Karpas-422 (cell line): Measurements from ENCODE around the gene C19orf67. TPM values are rescaled to one million over a fixed set of nuclear protein-coding genes. Genes with fewer than 3 reads are reported as not detected.
A peak's percentile ranks its signal among the peaks of the same experiment; 100 is the strongest.

Source experiments
- DNase-seq: peaks from one replicate; pipeline ENCODE4 v3.0.0-alpha.2; 2015
- H2AFZ ChIP-seq: fragments of 200-600 bp; sonication (generic); 2 replicates; pipeline ENCODE4 v1.6.1; 2014; ENCODE audit warnings: antibody characterized with exemption, low read length, mixed read lengths
- H3K27ac ChIP-seq: fragments of 200-600 bp; sonication (generic); 2 replicates; pipeline ENCODE4 v1.5.1; 2014; ENCODE audit warnings: mild to moderate bottlenecking, low read length, moderate library complexity
- H3K27me3 ChIP-seq: fragments of 200-600 bp; sonication (generic); 2 replicates; pipeline ENCODE4 v1.6.1; 2014; ENCODE audit warnings: low read length, mixed read lengths
- H3K36me3 ChIP-seq: fragments of 200-600 bp; sonication (generic); 2 replicates; pipeline ENCODE4 v1.6.1; 2014; ENCODE audit warnings: low read length, mixed read lengths; ENCODE audit not compliant: insufficient read depth
- H3K4me1 ChIP-seq: fragments of 200-600 bp; sonication (generic); 2 replicates; pipeline ENCODE4 v1.6.1; 2014; ENCODE audit warnings: mild to moderate bottlenecking, low read length, mixed read lengths
- H3K4me2 ChIP-seq: fragments of 200-600 bp; sonication (generic); 2 replicates; pipeline ENCODE4 v1.6.1; 2014; ENCODE audit warnings: low read length, low read depth, mild to moderate bottlenecking; ENCODE audit not compliant: poor library complexity, severe bottlenecking
- H3K4me3 ChIP-seq: fragments of 200-600 bp; sonication (generic); 2 replicates; pipeline ENCODE4 v1.5.1; 2014; ENCODE audit warnings: mild to moderate bottlenecking, antibody characterized with exemption, low read length, mixed read lengths
- H3K79me2 ChIP-seq: fragments of 200-600 bp; sonication (generic); 2 replicates; pipeline ENCODE4 v1.6.1; 2014; ENCODE audit warnings: mild to moderate bottlenecking, low read length, mixed read lengths
- H3K9ac ChIP-seq: fragments of 200-600 bp; sonication (generic); 2 replicates; pipeline ENCODE4 v1.6.0; 2014; ENCODE audit warnings: low read length
- H3K9me2 ChIP-seq: fragments of 200-600 bp; sonication (generic), shearing (Covaris generic); replicated peaks from 2 replicates; pipeline ENCODE4 v1.6.0; 2014; ENCODE audit warnings: mild to moderate bottlenecking, low read length, moderate library complexity; ENCODE audit not compliant: insufficient read depth
- H3K9me3 ChIP-seq: fragments of 300-700, 200-600 bp; sonication (generic); 2 replicates; pipeline ENCODE4 v1.6.1; 2014; ENCODE audit warnings: low read length, mixed read lengths
- H4K20me1 ChIP-seq: fragments of 200-600 bp; sonication (generic); 2 replicates; pipeline ENCODE4 v1.6.1; 2014; ENCODE audit warnings: mild to moderate bottlenecking, antibody characterized with exemption, low read length, low read depth; ENCODE audit not compliant: insufficient read depth
- total RNA-seq: library from RNA; depleted of rRNA; stranded (reverse); fragments of >200 nt; shearing (Covaris generic); gene quantifications from 2 replicates; pipeline ENCODE4 v1.2.3, GENCODE V29; 2014; ENCODE audit warnings: low replicate concordance

C19orf67 gene
- total RNA-seq, 1 experiment from 2014 or later, result 0.37 TPM

DNA sequence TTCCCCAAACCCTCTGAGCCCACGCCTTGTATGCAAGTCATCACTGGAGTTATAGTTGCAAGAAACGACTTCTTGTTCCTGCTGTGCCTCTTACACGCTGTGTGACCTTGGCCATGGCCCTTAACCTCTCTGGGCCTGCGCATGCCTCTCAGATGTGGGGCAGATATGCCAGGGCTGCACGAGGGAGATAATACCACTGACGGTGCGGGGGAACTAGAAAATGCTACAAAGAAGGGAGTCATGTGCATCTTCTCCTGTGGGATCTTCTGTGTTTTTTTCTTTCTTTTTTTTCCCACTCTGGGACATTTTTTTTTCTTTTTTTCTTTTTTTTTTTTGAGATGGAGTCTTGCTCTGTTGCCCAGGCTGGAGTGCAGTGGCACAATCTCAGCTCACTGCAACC, 9.3 kb upstream of the C19orf67 start:
- Histone ChIP-seq H4K20me1 (no peaks in the 10 kb centered on the region), H3K4me1 (peaks cover 11% of the 10 kb centered on the region), H2AFZ (no peak overlapping the region), H3K36me3 (no peaks in the 10 kb centered on the region; the same call in 1 of the 2 replicates), H3K27me3 (no peaks in the 10 kb centered on the region), H3K27ac (no peak overlapping the region), H3K4me3 (no peak overlapping the region), H3K79me2 (no peaks in the 10 kb centered on the region), H3K4me2 (no peak overlapping the region), H3K9me3 (peaks cover 4% of the 10 kb centered on the region; the same call in 1 of the 2 replicates), H3K9me2 (no peaks in the 10 kb centered on the region), H3K9ac (no peak overlapping the region)
- DNase-seq, result no peak

DNA sequence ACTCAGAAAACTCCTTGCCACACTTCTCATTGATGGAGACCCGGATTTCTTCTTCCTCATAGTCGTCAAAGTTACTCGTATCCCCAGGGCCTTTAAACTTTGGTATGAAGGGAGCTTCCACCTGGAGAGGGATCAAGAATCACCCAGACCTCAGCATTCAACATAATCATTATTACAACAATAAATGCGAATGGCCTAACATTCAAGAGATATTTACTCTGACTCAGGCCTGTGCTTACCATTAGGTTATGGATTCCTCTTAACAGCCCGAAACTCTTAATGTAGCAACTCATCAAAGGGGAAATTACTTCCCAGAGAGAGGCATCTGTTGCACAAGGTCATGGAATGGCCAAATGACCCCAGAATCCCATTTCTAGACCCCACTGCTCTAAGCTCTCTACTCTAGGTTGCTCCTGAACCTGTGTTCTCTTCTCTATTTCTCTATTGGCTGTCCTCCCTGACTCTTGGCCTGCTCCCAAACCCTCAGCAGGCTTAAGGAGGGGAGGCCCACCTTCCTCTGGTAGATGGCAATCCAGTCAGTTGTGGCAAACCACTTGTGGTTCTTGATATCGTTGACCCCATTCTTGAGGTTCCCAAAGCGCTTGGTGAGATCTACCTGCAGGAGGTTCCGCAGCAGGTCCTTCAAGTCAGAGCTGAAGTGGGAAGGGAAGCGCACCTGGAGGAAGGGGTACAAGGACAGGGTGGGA, 7.7 kb upstream of the C19orf67 start:
- H2AFZ ChIP-seq, result no peak overlapping the region
- no peak overlapping the region for H3K4me2 ChIP-seq
- no peak overlapping the region for H3K4me3 ChIP-seq
- no peaks in the 10 kb centered on the region for H4K20me1 ChIP-seq
- no peaks in the 10 kb centered on the region for H3K27me3 ChIP-seq
- peaks cover 12% of the 10 kb centered on the region for H3K79me2 ChIP-seq
- H3K36me3 ChIP-seq, result peaks cover 5% of the 10 kb centered on the region
- H3K9ac ChIP-seq, result no peak overlapping the region
- peaks cover 4% of the 10 kb centered on the region; the same call in 1 of the 2 replicates for H3K9me3 ChIP-seq
- peak; percentile 40 for DNase-seq
- H3K4me1 ChIP-seq, result peaks cover 20% of the 10 kb centered on the region
- no peak overlapping the region for H3K27ac ChIP-seq
- H3K9me2 ChIP-seq, result no peaks in the 10 kb centered on the region

DNA sequence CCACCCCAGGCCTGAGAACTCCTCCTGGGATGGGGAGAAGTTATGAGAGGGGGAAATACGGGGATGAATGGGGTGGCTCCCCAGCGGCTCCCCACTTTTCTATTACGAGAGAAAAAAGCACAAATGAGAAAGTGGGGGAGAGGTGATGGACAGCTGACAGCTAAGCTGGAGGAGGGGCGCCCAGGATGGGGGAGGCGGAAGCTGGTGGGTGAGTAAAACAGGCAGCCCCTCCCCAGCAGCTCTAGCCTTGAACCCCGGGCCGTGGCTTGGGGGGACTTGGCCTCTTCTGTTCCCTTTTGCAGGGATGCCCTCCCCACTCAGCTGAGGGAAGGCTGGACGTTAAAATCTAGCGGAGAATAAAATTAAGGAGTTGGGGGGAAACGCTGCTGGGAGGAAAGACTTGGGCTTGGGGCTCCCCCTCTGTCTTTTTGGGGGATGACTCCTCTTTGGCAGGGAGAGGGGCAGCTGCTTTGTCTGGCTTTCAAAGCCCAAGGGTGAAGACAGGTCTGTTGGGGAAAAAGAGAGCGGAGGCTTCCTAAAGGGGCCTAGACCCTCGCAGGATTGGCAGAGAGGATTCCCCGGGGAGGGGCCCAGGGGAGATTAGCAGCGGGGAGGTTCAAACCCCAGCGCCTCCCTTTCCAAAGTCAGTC, 6.4 kb upstream of the C19orf67 start:
- Histone ChIP-seq H3K27ac (peak overlapping the region; percentile 80), H4K20me1 (no peaks in the 10 kb centered on the region), H3K79me2 (peaks cover 14% of the 10 kb centered on the region), H3K27me3 (no peaks in the 10 kb centered on the region), H3K4me3 (peak overlapping the region; percentile 98), H2AFZ (peak overlapping the region; percentile 81; the same call in 1 of the 2 replicates), H3K9me3 (peaks cover 4% of the 10 kb centered on the region; the same call in 1 of the 2 replicates), H3K36me3 (peaks cover 7% of the 10 kb centered on the region), H3K4me1 (peaks cover 20% of the 10 kb centered on the region), H3K9me2 (no peaks in the 10 kb centered on the region), H3K9ac (peak overlapping the region; percentile 94), H3K4me2 (peak overlapping the region; percentile 100)
- DNase-seq, result peak; percentile 73

DNA sequence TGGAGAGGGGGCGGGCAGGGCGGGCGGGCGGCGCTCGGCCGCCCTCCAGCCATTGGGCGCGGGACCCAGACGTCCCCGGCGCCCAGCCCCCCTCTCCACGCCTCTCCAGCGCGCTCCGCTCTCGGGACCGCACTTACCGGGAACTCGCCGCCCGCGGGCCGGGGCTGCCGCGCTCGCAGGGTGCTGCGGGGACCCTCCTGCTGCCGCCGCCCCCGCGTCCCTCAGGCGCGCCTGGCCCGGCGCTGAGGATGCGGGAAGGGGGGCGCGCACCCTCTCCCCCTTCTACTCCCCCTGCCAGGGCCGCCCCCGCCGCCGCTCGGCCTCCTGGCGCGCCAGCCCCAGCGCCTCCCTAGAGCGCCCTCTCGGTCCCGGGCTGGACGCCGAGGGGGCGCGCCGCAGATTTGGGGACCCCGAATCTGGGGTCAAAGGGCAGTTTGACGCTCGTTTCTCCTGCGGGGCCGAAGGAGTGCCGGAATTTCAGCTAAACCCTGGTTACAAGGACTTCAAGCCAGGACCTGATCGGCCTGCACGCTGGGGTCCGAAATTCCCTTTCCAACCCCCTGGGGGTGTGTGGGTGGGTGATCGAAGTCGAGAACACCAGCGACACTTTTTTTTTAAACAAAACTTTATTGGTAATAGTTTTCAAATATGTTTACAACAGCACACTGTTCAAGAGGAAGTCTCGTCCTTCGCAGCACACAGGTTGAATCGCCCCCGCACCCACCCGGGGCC, 5.7 kb upstream of the C19orf67 start:
- no peaks in the 10 kb centered on the region for H3K9me2 ChIP-seq
- peak overlapping the region; percentile 100 for H3K4me2 ChIP-seq
- peaks cover 14% of the 10 kb centered on the region for H3K79me2 ChIP-seq
- no peaks in the 10 kb centered on the region for H3K27me3 ChIP-seq
- H3K9me3 ChIP-seq, result peaks cover 4% of the 10 kb centered on the region; the same call in 1 of the 2 replicates
- H3K4me3 ChIP-seq, result peak overlapping the region; percentile 98
- peaks cover 20% of the 10 kb centered on the region for H3K4me1 ChIP-seq
- peak overlapping the region; percentile 80 for H3K27ac ChIP-seq
- peaks cover 7% of the 10 kb centered on the region for H3K36me3 ChIP-seq
- peak overlapping the region; percentile 81; the same call in 1 of the 2 replicates for H2AFZ ChIP-seq
- peak overlapping the region; percentile 94 for H3K9ac ChIP-seq
- no peaks in the 10 kb centered on the region for H4K20me1 ChIP-seq
- peak; percentile 80 for DNase-seq

DNA sequence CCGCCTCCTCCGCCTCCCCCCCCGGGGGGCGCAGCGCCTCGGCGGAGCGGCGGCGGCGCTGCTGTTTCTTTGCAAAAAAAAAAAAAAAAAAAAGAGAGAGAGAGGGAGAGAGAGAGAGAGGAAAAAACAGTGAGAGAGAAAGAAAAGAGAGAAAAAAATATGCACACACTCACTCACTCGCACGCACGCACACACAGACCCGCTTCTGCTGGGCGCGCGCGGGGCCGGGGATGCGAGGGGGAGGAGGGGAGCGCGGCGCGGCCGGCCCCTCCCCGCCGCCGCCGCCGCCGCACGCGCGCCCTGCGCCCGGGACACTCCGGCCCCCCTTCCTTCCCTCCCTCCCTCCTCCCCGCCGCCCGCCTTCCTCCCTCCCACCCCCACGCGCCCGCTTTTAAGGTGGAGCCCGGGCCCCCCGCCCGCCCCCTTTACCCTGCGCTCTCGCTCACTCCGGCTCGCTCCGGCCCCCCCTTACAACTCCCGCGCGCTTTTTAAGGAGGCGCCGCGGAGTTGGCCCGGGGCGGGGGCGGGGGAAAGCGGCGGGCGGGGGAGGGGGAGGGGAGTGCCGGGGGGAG, 5.0 kb upstream of the C19orf67 start, which contains the start of gene SAMD1:
SAMD1 (minus strand) TSS at position 243 of the 572 bp plus-strand sequence.
- peaks cover 4% of the 10 kb centered on the region; the same call in 1 of the 2 replicates for H3K9me3 ChIP-seq
- no peaks in the 10 kb centered on the region for H3K9me2 ChIP-seq
- H4K20me1 ChIP-seq, result no peaks in the 10 kb centered on the region
- peak within 1 kb of the TSS; percentile 100 for H3K4me2 ChIP-seq
- H2AFZ ChIP-seq, result peak within 1 kb of the TSS; percentile 81; the same call in 1 of the 2 replicates
- peaks cover 14% of the 10 kb centered on the region for H3K79me2 ChIP-seq
- peak; percentile 96 for DNase-seq
- H3K4me3 ChIP-seq, result peak within 1 kb of the TSS; percentile 98
- peaks cover 7% of the 10 kb centered on the region for H3K36me3 ChIP-seq
- peak within 1 kb of the TSS; percentile 80 for H3K27ac ChIP-seq
- H3K4me1 ChIP-seq, result peaks cover 20% of the 10 kb centered on the region
- H3K9ac ChIP-seq, result peak within 1 kb of the TSS; percentile 94
- H3K27me3 ChIP-seq, result no peaks in the 10 kb centered on the region

DNA sequence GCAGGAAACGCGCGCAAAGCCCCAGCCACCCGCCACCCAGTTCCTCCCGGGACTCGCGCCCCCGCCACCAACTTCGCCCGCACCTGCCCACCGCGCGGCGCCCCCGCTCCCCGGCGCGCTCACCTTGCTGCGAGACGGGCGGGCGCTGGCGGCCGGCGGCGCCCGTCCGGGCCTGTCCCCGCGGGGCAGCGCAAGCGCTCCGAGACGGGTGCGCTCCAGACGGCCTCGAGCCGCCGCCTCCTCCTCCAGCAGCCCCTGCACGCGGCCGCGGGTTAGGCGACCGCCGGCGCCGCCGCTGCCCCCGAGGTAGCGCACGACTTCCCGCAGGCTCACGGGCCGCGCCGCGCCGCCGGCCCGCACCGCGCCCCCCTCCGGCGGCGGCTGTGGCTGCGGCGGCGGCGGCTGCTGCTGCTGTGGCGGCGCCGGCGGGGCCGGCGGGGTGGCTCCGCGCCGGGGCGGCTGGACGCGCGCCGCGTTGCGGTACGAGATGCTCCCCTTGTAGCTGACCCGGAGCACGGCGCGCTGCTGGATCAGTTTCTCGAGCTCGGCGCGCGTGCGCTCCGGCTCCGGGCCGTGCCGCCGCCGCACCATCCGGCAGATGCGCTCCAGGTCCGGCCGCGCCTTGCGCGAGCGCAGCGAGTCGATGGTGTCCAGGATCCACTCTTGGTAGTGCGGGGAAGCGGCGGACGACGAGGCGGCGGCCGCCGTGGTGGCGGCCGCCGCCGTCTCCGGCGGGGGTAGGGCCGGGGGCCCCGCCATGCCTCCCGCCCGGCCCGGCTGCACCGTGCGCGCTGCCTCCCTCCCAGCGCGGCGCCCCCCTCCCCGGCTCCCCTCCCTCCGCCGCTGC, 4.3 kb upstream of the C19orf67 start:
- H3K9ac ChIP-seq, result peak overlapping the region; percentile 74
- H3K79me2 ChIP-seq, result peaks cover 14% of the 10 kb centered on the region
- H3K36me3 ChIP-seq, result peaks cover 7% of the 10 kb centered on the region
- H4K20me1 ChIP-seq, result no peaks in the 10 kb centered on the region
- peaks cover 4% of the 10 kb centered on the region; the same call in 1 of the 2 replicates for H3K9me3 ChIP-seq
- H3K9me2 ChIP-seq, result no peaks in the 10 kb centered on the region
- no peak overlapping the region for H2AFZ ChIP-seq
- H3K27ac ChIP-seq, result peak overlapping the region; percentile 60; the same call in 1 of the 2 replicates
- no peaks in the 10 kb centered on the region for H3K27me3 ChIP-seq
- DNase-seq, result peak; percentile 77
- peak overlapping the region; percentile 79 for H3K4me3 ChIP-seq
- peaks cover 20% of the 10 kb centered on the region for H3K4me1 ChIP-seq
- H3K4me2 ChIP-seq, result peak overlapping the region; percentile 86

DNA sequence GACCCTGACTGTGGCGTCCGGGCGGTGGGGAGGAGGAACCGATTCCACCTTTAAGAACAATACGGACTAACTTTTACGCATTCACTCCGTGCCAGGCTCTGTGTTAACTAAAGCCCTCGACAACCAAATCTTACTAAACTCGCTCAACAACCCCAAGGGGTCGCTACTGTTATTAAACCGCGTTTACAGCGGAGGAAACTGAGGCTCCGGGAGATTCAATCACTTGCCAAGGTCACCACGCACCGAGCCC, 3.8 kb upstream of the C19orf67 start:
- no peaks in the 10 kb centered on the region for H3K27me3 ChIP-seq
- 0 out of 2 replicates have a peak overlapping the region, but pooled peaks have one; percentile 5 for H3K27ac ChIP-seq
- peaks cover 7% of the 10 kb centered on the region for H3K36me3 ChIP-seq
- H2AFZ ChIP-seq, result no peak overlapping the region
- H4K20me1 ChIP-seq, result no peaks in the 10 kb centered on the region
- H3K4me3 ChIP-seq, result peak overlapping the region; percentile 79
- H3K9ac ChIP-seq, result peak overlapping the region; percentile 74
- H3K4me2 ChIP-seq, result peak overlapping the region; percentile 86
- H3K9me3 ChIP-seq, result peaks cover 4% of the 10 kb centered on the region; the same call in 1 of the 2 replicates
- DNase-seq, result peak; percentile 68
- no peaks in the 10 kb centered on the region for H3K9me2 ChIP-seq
- peaks cover 14% of the 10 kb centered on the region for H3K79me2 ChIP-seq
- peaks cover 20% of the 10 kb centered on the region for H3K4me1 ChIP-seq
